ENCODE data around the gene PRKCA.

The PRKCA gene

DNA sequence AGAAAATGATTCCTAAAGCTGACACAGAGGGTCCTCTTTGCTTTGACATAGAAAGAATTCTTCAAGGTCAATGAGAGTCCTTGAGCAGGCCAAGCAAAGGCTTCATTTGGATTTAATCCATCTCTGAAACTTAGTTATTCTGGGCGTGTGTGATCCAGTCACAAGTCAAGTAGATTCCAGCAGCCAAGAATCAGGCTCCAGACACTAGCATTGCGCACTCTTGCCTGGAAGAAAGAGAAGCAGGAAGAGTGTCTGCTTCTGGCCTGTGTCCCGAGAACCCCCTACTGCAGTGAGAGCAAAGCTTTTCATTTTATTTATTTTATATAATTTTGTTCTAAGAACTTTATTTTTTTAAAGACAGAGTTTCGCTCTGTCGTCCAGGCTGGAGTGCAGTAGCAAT, 444.3 kb downstream of the PRKCA start:
- DNase-seq (ENCODE audit: low read depth) = no peak

DNA sequence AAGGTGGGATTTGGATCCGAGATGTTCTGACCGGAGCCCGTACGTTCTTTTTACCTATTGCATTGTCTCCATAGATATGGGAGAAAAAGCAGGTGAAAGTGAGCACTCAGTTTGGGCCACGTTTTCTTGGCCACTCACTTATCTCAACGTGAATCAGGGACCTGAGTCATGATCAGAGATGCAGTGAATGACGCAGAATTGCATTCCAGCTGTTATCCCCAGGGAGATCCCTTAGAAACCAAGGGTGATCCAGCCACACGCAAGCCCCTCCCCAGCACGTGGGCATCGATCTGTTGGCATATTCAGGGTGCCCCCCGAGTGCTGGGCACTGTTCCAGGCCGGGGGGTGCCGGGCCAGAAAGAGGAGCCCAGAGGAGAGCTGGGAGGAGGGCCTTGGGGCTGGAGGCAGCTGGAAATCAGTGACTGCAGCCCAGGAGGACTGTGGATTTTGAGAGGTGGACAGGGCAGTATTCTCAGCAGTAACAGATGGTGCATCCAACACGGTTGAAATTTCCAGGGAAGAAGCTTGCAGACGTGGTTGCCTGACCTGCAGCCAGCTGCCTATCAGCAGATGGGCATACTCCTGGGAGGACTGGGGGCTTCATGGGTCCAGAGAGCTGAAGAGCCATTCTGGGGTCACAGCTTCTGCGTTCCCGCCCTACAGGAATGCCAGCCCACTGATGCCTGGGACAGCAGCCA, 445.3 kb downstream of the PRKCA start:
- DNase-seq (ENCODE audit: low read depth) = no peak

DNA sequence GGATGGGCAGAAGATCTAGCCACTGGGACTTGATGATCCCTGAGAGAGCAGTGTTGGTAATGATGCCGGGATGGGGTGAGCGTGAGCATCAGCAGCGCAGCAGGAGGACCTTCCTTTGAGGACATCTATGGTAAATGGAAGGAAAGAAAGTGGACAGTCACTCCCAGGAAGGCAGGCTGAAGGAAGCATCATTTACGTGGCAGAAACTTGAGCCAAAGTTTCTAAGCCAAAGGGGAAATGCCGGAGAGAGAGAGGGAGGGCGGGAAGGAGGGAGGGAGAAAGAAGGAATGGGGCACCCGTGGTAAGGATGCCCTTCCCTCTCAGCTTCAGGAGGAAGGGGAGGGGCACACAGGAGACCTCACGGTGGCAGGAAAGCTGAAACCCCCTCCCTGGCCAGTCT, 446.2 kb downstream of the PRKCA start:
- DNase-seq (ENCODE audit: low read depth) = no peak

DNA sequence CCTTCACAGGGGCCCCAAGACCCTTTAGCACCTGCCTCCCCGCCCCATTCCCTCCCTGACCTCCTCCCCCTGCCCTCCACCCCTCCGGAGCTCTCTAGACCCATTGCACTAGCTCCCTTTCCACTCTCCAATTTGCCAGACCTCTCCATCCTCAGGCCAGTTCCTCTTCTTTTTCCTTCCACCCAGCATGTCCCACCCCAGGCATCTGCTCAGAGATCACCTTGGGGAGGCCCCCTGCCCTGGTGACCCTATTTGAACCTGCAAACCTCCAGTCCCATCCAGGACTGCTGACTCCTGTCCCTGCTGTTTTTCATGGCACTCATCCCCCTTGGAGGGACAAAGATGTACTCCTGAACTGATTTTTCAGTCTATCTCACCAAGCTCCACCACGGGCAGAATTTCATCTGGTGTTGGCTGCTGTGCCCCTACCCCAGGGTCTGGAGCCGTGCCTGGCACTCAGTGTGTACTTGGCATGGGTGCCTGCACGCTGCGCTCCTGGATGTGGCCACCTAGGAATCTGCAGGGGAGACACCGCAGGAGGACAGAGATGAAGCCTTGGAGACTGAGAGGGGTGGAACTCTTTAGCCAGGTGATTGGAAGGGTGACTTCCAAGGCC, 446.9 kb downstream of the PRKCA start:
- DNase-seq (ENCODE audit: low read depth) = no peak

DNA sequence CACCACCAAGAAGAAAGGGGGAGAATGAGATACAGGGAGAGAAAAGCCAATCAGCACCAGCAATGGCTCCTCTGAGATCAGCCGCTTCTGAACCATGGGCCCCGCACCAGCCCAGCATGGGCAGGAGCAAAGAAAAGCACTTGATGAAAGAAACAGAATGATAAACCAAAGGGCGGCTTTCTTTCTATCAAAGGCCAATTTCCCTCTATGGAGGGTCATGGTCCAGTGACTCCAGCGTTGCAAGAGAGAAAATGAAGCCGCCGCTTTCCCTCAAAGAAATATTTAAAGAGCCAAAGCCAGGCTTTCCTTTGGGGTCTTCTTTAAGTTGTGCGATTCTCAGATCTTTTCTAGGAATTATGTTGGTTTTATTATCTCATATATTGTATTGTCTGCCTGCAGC, 447.7 kb downstream of the PRKCA start:
- no peak for DNase-seq (ENCODE audit: low read depth)

DNA sequence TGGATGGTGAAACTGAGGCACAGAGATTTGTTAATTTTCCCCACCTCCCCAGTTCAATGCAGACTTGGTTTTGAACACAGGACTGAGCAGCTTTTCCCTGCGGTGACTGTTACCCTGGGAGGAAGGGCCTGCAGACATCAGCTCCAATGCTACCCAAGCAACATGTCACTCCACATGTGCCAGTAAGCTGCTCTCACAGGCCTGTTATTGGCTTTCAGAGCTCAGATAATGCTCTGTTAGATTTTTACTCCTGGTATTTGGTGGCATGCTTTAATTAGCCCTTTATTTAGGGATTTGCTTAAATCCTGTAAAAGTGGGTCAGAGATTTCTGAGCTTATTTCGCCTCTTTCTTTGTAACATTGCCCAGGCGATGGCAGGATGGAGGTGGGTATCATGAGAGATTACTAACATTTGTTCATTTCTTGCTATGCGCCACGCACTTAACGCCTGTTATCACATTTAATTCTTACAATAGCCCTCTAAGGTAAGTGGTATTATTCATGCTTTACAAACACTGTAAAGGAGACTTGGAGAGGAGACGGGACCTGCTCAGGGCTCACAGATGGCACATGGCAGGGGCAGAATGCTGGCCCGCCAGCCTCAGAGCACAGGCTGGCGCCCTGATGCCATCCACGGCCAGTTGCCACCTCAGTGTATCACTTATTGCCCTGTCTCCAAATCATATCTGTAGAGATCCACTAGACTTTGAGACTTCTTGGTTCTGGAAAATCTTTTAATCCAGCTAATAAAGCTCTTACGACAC, 448.5 kb downstream of the PRKCA start:
- no peak for DNase-seq (ENCODE audit: low read depth)

DNA sequence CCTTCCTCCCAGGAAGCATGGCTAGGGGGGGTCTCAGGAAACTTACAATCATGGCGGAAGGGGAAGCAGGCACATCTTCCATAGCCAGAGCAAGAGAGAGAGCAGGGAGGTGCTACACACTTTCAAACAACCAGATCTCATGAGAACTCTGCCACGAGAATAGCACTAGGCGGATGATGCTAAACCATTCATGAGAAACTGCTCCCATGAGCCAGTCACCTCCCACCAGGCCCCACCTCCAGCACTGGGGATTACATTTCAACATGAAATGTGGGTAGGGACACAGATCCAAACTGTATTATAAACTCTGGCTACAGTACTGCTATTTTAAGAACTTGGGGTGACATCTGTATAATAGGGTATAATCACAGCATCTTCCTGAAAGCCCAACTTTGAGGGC, 449.4 kb downstream of the PRKCA start:
- no peak for DNase-seq (ENCODE audit: low read depth)

DNA sequence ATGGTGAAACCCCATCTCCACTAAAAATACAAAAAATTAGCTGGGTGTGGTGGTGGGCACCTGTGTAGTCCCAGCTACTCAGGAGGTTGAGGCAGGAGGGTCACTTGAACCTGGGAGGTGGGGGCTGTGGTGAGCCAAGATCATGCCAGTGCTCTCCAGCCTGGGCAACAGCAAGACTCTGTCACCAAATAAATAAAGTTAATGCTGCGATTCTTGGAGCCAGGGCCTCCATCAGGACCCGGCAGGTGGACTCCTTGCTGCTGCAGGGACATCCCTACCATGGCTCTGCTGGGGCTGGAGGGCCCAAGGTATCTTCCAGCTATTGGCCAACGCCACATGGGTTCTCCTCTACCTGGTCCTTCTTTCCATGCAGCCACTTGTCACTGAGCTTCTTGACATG, 450.0 kb downstream of the PRKCA start:
- DNase-seq (ENCODE audit: low read depth) = no peak

DNA sequence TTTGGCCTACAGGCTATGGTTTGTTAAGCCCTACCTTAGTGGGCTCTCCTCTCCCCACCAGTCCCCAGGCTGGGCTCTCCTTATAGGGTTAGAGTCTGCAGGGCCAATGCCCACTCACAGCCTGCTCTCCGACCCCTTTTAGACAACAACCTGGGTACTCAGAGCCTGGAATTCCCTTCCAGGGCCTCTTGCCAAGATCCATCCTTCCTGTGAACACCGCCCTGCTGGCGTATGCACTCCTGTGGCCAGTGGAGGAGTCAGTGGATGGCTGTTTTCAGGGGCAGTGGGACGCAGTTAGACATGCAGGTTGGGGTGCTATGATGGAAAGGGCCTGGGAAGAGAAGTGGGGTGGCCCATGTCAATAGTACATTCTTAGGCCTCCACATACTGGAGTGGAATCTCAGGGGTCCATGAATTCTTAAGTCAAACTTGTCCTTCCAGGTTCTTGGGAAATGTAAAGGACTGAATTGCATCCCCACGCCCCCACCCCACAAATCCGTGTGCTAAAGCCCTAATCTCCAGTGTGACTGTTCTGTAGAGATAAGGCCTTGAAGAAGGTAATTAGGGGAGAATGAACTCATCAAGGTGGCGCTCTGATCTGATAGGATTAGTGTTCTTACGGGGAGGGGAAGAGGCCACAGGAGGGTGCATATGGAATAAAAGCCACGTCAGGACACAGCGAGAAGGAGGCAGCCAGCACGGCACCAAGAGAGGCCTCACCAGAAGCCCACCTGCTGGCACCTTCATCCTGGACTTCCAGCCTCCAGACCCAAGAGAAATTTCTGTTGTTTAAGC, 450.9 kb downstream of the PRKCA start:
- no peak for DNase-seq (ENCODE audit: low read depth)

DNA sequence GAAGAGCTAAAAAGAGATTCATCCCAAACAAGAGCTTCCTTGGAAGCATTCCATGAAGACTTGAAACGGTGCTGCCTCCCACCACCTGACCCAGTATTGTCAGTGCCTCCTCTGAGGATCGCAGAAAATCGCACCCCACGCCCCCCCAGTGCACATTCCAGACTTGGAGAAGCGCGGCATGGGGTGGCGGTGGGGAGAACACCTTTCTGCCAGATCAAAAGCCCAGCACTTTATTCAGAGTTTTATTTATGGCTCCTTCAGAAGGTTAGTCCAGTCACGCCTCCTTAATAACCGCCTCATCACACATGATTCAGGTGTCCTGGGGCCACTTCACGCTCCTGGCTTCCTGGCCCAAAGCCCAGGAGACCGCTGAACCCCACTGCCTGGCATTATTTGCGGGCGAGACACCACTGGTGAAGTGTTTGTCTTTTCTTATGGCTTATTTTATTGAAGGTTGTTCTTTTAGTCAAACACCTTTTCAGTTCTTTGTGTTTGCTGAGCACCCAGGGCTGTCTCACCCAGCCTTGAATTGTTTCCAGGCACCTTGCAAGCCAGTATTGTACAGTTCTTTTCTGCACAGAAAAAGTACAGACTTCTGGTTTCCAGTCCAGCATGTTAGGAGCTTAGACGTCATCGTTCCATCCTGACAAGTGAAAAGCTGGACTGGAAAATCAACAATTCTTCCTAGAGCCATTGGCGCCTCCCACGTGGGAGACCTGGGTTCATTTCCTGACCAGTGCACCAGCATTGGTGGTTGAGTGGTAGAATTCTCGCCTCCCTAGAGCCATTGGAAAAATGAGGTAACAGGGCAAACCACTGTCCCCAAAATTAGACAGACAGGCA, 452.9 kb downstream of the PRKCA start:
- DNase-seq (ENCODE audit: low read depth) = no peak

DNA sequence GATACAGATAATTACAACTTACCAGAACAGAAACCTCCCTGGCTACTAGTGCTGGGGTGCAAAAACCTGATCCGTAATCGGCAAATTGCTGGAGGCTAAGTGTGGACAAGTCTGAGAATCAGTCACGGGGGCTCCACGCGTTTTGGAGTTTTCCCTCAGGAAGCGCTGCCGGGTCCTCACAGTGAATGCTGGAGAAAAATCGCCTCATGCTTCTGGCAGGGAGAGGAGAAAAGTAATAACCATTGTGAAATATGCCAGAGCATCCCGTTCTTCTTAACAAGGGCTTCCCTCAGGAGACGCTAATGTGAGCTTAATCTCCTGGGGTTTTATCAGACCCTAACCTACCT, 453.5 kb downstream of the PRKCA start:
- DNase-seq (ENCODE audit: low read depth) = no peak

DNA sequence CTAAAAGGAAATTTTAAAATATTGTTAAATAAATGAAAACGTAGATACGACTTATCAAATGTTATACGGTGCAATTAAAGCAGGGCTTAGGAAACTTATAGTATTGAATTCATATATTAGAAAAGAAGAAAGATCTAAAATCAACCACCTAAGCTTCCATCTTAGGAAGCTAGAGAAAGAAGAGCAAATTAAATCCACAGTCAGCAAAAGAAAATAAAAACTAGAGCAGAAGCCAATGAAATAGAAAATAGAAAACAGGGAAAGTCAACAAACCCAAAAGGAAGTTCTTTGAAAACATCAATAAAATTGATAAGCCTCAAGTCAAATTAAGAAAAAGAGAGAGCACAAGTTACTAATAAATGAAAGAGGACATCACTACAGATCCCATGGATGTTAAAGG, 457.9 kb downstream of the PRKCA start:
- no peak for DNase-seq (ENCODE audit: low read depth)

DNA sequence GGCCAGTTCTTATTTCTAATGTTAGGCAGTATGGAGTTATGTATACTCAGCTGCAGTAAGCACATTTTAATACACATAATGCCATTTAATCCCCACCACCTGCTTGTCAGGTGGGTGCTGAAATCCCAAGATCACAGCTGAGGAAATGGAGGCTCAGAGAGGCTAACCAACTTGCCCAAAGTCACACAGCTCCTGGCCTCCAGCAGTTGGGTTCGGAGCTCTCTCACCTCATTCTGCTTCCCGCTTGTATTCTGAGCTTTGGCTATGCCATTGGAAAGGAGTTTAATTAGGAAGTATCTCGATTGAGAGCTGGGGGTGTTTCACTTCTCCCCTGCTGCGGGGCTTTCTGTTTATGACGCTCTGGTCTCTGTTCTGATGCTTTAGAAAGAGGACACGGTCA, 459.9 kb downstream of the PRKCA start:
- no peak for DNase-seq (ENCODE audit: low read depth)

DNA sequence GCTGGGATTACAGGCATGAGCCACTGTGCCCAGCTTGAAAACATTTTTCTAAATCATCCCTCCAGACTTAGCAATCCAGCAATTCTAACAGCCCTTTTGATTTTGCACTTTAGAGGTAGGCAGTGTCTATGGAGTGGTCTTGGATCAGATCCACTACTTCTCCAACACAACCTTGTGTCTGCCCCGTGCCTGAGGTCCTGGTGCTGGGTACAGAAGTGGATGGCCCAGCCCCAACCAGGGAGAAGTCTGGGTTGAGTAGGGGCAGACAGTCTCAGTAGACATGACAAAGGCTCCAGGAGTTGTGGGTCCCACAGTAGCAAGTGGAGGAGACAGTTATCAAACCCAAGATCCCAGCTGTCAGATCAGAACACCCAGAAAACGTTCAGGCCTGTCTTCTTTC, 460.6 kb downstream of the PRKCA start:
- DNase-seq (ENCODE audit: low read depth) = no peak

DNA sequence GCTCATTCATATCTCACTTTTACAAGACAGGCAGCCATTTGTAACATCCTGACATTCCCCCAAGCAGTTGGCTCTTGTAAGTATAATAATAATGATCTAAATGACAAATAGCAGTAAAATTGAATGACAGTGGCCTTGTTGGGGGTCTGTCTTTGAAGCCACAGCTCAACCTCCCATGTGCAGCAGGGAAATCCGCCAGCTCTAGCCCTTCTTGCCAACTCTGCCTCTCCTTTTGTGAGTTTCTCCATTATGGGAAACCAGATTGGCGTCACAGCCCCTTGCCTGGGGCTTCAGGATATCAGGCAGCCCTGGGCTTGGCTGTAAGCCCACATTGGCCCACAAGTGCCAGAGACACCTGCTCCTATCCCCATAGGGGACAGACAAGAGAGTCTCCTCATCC, 462.1 kb downstream of the PRKCA start:
- DNase-seq (ENCODE audit: low read depth) = no peak

DNA sequence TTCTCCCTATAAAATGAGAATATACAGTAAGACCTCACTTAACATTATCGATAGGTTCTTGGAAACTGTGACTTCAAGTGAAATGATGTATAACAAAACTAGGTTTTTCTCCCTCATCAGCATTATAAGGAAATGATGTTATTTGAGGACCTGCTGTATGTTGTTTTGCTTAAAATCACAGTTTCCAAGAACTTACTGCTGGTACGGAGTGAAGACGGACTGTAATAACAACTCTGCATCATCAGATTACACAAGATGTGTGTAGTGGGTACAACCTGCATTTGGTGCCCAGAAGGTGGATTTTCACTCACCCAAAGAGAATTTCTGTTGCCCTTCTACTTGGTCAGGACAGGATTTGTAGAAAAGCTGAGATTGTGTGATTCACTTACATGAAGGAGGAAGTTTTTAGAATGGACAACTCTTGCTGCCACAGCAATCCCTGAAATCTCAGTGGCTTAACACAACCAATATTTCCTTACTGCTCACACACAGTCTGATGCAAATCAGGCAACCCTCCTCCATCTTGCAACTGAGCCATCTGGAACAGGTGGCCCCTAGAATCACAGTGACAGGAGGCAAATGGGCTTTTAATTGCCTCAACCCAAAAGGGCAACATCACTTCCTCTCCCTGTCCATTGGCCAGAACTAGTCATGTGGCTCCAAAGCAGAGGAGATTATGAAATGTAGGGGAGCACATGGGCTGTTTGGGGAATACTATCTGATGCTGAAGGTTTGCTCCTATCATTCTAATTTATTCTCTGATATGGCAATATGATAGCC, 464.9 kb downstream of the PRKCA start:
- no peak for DNase-seq (ENCODE audit: low read depth)

DNA sequence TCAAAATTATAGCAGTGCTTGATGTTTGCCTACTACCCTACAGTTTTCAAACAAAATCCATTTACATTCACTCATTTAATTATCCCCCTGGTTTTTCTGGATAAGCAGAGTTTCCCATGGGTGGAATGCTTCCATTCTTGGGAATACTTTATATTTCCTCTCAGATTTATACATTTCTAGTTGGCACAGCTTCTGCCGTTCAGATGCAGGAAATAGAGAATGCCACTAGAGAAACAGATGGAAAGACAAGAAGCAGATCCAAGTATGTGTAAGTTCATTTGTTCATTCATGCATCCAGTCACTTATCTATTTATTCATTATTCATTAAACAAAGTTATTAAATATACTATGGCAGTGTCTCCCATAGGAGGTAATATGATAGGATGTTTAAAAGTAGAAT, 467.5 kb downstream of the PRKCA start:
- DNase-seq (ENCODE audit: low read depth) = no peak

DNA sequence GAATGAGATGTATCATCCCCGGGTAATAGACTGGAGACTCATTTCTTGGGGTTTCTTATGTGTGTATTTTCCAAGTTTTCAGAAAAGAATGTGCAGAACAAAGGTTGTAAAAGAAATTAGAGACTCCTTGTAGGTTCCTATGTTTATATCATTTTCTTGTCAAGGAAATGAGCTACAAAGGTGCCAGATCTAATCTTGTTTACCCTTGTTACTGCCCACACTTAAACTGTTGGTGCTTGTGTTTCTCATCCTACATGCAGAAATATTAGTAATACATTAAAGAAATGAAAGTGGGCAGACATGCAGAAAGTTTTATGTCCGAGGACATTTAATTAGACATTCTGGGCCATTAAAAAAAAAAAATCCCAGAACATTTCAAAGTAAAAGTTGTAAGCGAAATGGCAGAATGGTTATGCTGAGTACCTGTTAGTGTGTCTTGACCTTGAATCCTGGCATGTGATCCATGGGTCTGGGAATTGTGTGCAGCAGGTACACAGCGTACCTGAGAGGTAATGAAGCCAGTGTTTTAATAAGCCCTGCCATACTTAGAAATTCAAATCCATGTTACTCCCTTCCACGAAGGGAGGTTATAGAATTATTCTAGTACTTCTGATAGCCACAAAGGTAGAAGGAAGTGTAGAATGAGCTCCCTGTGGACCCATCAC, 469.9 kb downstream of the PRKCA start:
- no peak for DNase-seq (ENCODE audit: low read depth)

DNA sequence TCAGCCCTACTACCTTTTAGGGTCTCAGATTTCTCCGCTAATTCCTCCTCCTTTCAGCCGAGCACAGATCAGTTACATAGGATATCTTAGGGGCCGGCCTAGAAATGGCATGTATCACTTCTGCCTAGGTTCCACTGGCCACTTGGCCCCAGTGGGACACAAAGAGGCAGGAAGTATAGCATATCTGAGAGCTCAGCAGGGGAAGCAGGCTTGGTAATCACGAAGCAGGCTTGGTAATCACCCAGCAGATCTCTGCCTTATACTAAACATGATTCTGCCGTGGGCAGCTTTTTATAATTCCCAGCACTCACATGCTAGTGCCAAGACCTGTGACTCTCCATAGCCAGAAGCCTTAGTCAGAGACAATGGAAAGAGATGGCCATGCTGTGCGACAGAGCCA, 472.9 kb downstream of the PRKCA start:
- DNase-seq (ENCODE audit: low read depth) = no peak

DNA sequence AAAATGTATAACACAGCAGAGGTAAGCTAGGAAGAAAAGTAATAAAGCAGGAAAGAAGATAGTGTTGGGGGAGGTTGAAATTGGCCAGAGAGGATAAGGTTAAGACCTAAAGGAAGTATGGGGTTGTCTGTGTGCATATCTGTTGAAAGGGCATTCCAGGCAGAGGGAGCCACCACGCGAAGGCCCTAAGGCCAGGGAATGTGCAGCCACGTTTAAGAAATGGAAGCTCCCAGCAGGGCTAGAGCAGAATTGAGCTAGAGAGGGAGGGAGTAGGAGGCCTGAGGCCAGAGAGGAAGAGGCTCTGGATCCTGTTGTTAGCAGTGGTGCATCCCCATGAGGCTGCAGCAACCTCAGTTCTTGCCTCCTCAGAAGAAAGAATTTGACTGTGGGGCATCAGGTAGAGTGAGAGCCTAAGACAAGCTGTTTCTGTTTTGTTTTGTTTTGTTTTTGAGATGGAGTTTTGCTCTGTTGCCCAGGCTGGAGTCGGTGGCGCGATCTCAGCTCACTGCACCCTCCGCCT, 473.5 kb downstream of the PRKCA start:
- no peak for DNase-seq (ENCODE audit: low read depth)
